GM23338 (cell line): ENCODE measurements around the gene CELA1.
"Not testable (repeated sequence)": the region's sequence is repeated elsewhere in the genome, so short reads cannot be mapped to it uniquely, and the experiment has no call there.

ENCODE experiments used
- CREB1 ChIP-seq: fragments of 250-450 bp; sonication (Bioruptor Pico); IDR thresholded peaks from 2 replicates; pipeline ENCODE4 v1.5.0; 2020; ENCODE audit warnings: low read depth, mild to moderate bottlenecking, moderate library complexity
- EZH2 ChIP-seq: fragments of 200-600 bp; sonication (generic); IDR thresholded peaks from one replicate; pipeline ENCODE4 v1.8.0; 2017; ENCODE audit warnings: antibody characterized with exemption, mild to moderate bottlenecking, low read depth; ENCODE audit not compliant: unreplicated experiment
- EZH2phosphoT487 ChIP-seq: fragments of 200-600 bp; sonication (generic); IDR thresholded peaks from one replicate; pipeline ENCODE4 v1.8.1; 2018; ENCODE audit warnings: antibody characterized with exemption; ENCODE audit not compliant: unreplicated experiment
- JUNB ChIP-seq: IDR thresholded peaks from one replicate; pipeline ENCODE4 v1.6.1; 2016; ENCODE audit warnings: antibody characterized with exemption; ENCODE audit not compliant: unreplicated experiment
- NANOG ChIP-seq: IDR thresholded peaks from 2 replicates; pipeline ENCODE4 v1.6.1; 2016; ENCODE audit warnings: antibody characterized with exemption, borderline replicate concordance
- POLR2AphosphoS5 ChIP-seq: IDR thresholded peaks from 2 replicates; pipeline ENCODE4 v1.6.1; 2016; ENCODE audit warnings: antibody characterized with exemption, low read depth
- STAT1 ChIP-seq: IDR thresholded peaks from one replicate; pipeline ENCODE4 v1.6.1; 2016; ENCODE audit warnings: antibody characterized with exemption; ENCODE audit not compliant: unreplicated experiment
- ZNF114 ChIP-seq: fragments of 250-450 bp; sonication (Bioruptor Pico); IDR thresholded peaks from 2 replicates; pipeline ENCODE4 v1.5.0; 2020; ENCODE audit warnings: mild to moderate bottlenecking, moderate library complexity
- ZNF331 ChIP-seq: fragments of 250-450 bp; sonication (Bioruptor Pico); IDR thresholded peaks from 2 replicates; pipeline ENCODE4 v1.5.0; 2020; ENCODE audit warnings: low read depth, mild to moderate bottlenecking, moderate library complexity
- TF ChIP-seq, protein P1 (sequence below), 2 experiments: fragments of 200-600 bp in 1 of 2; sonication (generic) in 1 of 2; conservative IDR thresholded peaks; 2 replicates each; pipeline versions ENCODE4 v1.5.1 to v1.6.1; 2016 to 2017; ENCODE audit warnings: antibody characterized with exemption in 2 of 2, low read depth in 2 of 2, mild to moderate bottlenecking in 2 of 2, moderate library complexity in 1 of 2
- TF ChIP-seq, protein P2 (sequence below): IDR thresholded peaks from one replicate; pipeline ENCODE4 v1.6.1; 2018; ENCODE audit warnings: antibody characterized with exemption; ENCODE audit not compliant: unreplicated experiment
- TF ChIP-seq, protein P3 (sequence below): IDR thresholded peaks from 2 replicates; pipeline ENCODE4 v1.6.1; 2016; ENCODE audit warnings: antibody characterized with exemption
- TF ChIP-seq, protein P4 (sequence below): fragments of 250-450 bp; sonication (Bioruptor Pico); IDR thresholded peaks from 2 replicates; pipeline ENCODE4 v1.5.0; 2020; ENCODE audit warnings: mild to moderate bottlenecking, moderate library complexity

DNA sequence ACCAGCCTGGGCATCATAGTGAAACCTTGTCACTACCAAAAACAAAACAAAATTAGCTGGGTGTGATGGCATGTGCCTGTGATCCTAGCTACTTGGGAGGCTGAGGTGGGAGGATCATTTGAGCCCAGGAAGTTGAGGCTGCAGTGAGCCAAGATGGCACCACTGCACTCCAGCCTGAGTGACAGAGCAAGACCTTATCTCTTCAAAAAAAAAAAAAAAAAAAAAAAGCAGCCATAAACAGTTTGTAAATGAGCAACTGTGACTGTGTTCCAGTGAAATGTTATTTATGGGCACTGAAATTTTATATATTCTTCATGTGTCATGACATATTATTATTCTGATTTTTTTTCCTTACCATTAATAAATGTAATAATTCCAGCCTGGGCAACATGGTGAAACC lies 9.1 kb downstream of the CELA1 start:
- not testable (repeated sequence) for TF ChIP-seq CREB1 (CRISPR knock-in tag); EZH2; POLR2AphosphoS5; ZNF331 (CRISPR knock-in tag); EZH2phosphoT487; JUNB; NANOG; ZNF114; STAT1
- TF ChIP-seq, protein P1, sequence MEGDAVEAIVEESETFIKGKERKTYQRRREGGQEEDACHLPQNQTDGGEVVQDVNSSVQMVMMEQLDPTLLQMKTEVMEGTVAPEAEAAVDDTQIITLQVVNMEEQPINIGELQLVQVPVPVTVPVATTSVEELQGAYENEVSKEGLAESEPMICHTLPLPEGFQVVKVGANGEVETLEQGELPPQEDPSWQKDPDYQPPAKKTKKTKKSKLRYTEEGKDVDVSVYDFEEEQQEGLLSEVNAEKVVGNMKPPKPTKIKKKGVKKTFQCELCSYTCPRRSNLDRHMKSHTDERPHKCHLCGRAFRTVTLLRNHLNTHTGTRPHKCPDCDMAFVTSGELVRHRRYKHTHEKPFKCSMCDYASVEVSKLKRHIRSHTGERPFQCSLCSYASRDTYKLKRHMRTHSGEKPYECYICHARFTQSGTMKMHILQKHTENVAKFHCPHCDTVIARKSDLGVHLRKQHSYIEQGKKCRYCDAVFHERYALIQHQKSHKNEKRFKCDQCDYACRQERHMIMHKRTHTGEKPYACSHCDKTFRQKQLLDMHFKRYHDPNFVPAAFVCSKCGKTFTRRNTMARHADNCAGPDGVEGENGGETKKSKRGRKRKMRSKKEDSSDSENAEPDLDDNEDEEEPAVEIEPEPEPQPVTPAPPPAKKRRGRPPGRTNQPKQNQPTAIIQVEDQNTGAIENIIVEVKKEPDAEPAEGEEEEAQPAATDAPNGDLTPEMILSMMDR (conservative IDR thresholded peaks at IDR 0.05; ENCODE audit: low read depth in 2 of 2) = not testable (repeated sequence)
- TF ChIP-seq, protein P2, sequence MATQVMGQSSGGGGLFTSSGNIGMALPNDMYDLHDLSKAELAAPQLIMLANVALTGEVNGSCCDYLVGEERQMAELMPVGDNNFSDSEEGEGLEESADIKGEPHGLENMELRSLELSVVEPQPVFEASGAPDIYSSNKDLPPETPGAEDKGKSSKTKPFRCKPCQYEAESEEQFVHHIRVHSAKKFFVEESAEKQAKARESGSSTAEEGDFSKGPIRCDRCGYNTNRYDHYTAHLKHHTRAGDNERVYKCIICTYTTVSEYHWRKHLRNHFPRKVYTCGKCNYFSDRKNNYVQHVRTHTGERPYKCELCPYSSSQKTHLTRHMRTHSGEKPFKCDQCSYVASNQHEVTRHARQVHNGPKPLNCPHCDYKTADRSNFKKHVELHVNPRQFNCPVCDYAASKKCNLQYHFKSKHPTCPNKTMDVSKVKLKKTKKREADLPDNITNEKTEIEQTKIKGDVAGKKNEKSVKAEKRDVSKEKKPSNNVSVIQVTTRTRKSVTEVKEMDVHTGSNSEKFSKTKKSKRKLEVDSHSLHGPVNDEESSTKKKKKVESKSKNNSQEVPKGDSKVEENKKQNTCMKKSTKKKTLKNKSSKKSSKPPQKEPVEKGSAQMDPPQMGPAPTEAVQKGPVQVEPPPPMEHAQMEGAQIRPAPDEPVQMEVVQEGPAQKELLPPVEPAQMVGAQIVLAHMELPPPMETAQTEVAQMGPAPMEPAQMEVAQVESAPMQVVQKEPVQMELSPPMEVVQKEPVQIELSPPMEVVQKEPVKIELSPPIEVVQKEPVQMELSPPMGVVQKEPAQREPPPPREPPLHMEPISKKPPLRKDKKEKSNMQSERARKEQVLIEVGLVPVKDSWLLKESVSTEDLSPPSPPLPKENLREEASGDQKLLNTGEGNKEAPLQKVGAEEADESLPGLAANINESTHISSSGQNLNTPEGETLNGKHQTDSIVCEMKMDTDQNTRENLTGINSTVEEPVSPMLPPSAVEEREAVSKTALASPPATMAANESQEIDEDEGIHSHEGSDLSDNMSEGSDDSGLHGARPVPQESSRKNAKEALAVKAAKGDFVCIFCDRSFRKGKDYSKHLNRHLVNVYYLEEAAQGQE = not testable (repeated sequence)
- TF ChIP-seq, protein P3, sequence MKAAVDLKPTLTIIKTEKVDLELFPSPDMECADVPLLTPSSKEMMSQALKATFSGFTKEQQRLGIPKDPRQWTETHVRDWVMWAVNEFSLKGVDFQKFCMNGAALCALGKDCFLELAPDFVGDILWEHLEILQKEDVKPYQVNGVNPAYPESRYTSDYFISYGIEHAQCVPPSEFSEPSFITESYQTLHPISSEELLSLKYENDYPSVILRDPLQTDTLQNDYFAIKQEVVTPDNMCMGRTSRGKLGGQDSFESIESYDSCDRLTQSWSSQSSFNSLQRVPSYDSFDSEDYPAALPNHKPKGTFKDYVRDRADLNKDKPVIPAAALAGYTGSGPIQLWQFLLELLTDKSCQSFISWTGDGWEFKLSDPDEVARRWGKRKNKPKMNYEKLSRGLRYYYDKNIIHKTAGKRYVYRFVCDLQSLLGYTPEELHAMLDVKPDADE = not testable (repeated sequence)
- TF ChIP-seq, protein P4, sequence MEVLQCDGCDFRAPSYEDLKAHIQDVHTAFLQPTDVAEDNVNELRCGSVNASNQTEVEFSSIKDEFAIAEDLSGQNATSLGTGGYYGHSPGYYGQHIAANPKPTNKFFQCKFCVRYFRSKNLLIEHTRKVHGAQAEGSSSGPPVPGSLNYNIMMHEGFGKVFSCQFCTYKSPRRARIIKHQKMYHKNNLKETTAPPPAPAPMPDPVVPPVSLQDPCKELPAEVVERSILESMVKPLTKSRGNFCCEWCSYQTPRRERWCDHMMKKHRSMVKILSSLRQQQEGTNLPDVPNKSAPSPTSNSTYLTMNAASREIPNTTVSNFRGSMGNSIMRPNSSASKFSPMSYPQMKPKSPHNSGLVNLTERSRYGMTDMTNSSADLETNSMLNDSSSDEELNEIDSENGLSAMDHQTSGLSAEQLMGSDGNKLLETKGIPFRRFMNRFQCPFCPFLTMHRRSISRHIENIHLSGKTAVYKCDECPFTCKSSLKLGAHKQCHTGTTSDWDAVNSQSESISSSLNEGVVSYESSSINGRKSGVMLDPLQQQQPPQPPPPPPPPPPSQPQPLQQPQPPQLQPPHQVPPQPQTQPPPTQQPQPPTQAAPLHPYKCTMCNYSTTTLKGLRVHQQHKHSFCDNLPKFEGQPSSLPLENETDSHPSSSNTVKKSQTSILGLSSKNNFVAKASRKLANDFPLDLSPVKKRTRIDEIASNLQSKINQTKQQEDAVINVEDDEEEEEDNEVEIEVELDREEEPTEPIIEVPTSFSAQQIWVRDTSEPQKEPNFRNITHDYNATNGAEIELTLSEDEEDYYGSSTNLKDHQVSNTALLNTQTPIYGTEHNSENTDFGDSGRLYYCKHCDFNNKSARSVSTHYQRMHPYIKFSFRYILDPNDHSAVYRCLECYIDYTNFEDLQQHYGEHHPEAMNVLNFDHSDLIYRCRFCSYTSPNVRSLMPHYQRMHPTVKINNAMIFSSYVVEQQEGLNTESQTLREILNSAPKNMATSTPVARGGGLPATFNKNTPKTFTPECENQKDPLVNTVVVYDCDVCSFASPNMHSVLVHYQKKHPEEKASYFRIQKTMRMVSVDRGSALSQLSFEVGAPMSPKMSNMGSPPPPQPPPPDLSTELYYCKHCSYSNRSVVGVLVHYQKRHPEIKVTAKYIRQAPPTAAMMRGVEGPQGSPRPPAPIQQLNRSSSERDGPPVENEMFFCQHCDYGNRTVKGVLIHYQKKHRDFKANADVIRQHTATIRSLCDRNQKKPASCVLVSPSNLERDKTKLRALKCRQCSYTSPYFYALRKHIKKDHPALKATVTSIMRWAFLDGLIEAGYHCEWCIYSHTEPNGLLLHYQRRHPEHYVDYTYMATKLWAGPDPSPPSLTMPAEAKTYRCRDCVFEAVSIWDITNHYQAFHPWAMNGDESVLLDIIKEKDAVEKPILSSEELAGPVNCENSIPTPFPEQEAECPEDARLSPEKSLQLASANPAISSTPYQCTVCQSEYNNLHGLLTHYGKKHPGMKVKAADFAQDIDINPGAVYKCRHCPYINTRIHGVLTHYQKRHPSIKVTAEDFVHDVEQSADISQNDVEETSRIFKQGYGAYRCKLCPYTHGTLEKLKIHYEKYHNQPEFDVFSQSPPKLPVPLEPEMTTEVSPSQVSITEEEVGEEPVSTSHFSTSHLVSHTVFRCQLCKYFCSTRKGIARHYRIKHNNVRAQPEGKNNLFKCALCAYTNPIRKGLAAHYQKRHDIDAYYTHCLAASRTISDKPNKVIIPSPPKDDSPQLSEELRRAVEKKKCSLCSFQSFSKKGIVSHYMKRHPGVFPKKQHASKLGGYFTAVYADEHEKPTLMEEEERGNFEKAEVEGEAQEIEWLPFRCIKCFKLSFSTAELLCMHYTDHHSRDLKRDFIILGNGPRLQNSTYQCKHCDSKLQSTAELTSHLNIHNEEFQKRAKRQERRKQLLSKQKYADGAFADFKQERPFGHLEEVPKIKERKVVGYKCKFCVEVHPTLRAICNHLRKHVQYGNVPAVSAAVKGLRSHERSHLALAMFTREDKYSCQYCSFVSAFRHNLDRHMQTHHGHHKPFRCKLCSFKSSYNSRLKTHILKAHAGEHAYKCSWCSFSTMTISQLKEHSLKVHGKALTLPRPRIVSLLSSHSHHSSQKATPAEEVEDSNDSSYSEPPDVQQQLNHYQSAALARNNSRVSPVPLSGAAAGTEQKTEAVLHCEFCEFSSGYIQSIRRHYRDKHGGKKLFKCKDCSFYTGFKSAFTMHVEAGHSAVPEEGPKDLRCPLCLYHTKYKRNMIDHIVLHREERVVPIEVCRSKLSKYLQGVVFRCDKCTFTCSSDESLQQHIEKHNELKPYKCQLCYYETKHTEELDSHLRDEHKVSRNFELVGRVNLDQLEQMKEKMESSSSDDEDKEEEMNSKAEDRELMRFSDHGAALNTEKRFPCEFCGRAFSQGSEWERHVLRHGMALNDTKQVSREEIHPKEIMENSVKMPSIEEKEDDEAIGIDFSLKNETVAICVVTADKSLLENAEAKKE (CRISPR knock-in tag) = not testable (repeated sequence)
